NCI-H1436 (cell line): ENCODE results near the gene CTLA4.
A peak's percentile ranks its signal among the peaks of the same experiment; 100 is the strongest.
"Not testable (repeated sequence)": the region's sequence is repeated elsewhere in the genome, so short reads cannot be mapped to it uniquely, and the experiment has no call there.

ENCODE experiments used
- DNase-seq: peaks from one replicate; lab custom pipeline; 2025; lab: John Stamatoyannopoulos, UW

CTLA4 gene

DNA sequence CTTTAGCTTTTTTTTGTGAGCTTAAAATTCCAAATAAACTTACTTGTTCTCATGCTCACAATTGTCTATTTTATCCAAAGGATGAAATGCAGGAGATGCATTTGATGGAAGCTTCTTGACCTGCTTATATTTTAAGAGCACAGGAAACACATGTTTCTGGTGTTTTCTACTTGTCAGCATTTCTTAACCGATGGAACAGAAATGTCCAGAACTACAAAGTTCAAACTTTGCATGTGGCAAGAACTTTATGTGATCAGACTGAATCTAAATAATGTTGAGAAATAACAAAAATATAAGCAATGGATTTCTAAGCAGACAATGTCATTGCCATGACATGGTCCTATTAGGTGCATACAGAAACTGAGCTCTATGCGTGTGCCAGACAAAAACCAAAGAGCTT lies 9.9 kb upstream of the CTLA4 start:
- DNase-seq, result no peak

- DNase-seq, result no peak
These were observed 9.4 kb upstream of the CTLA4 start for GRCh38 chr2:203858176-203858575.

- DNase-seq, result no peak
These were observed 8.4 kb upstream of the CTLA4 start for GRCh38 chr2:203859030-203859789.

DNA sequence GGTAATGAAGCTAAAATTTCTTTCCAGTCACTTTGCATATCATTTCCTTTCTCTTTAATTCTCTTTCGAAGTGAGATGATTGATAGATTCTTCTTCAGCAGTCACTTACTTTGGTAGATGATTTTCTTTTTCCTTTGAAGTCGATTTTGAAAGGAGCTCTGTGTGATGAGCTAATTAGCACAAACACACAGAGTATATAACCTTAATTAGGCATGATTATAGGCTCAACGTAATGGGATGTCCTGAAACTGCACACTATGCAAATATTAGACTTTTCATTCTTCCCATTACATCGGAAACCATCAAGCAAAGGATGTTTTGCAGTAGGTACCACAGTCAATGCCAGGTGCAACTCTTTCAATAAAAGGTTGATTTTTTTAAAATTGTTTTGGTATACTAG lies 6.4 kb upstream of the CTLA4 start:
- DNase-seq, result peak; percentile 81

GRCh38 chr2:203861607-203862006 lies 6.0 kb upstream of the CTLA4 start:
- DNase-seq, result no peak

DNA sequence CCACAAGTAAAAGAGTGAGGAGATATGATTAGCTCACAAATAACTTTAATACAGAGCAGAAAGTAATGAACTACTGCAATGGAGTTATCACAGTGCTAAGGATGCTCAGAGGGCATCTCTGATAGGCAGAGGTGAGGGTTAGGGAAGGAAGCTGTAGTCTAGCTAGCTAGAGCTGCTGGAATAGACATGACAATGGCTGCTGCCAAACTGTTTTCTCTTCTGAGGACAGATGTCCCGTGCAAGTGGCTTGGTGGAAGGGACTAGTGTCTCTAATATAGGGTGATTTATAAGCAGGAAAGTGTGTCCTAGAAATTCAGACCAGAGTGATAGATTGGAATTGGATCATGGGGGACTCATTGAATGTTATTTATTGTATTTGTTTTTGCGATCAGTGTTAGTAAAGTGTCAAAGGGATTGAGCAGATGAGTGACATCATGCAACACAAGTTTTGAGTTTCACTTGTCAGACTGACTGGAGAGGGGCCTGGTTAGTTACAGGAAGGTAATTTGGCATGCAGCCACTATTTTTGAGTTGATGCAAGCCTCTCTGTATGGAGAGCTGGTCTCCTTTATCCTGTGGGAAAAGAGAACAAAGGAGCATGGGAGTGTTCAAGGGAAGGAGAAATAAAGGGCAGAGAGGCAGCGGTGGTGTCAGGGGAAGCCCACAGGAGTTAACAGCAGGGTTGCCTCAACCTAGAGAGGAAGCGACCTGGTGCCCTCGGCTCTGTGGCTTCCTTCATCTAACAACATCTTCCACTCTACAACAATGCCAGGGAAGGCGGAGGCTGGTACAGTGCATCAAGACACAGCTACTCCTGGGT lies 1.9 kb downstream of the CTLA4 start:
- DNase-seq, result no peak

DNA sequence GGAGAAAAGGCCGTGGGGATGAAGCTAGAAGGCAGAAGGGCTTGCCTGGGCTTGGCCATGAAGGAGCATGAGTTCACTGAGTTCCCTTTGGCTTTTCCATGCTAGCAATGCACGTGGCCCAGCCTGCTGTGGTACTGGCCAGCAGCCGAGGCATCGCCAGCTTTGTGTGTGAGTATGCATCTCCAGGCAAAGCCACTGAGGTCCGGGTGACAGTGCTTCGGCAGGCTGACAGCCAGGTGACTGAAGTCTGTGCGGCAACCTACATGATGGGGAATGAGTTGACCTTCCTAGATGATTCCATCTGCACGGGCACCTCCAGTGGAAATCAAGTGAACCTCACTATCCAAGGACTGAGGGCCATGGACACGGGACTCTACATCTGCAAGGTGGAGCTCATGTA lies 2.9 kb downstream of the CTLA4 start:
- no peak for DNase-seq

- DNase-seq, result no peak
These were observed 3.4 kb downstream of the CTLA4 start for GRCh38 chr2:203870941-203871340.

DNA sequence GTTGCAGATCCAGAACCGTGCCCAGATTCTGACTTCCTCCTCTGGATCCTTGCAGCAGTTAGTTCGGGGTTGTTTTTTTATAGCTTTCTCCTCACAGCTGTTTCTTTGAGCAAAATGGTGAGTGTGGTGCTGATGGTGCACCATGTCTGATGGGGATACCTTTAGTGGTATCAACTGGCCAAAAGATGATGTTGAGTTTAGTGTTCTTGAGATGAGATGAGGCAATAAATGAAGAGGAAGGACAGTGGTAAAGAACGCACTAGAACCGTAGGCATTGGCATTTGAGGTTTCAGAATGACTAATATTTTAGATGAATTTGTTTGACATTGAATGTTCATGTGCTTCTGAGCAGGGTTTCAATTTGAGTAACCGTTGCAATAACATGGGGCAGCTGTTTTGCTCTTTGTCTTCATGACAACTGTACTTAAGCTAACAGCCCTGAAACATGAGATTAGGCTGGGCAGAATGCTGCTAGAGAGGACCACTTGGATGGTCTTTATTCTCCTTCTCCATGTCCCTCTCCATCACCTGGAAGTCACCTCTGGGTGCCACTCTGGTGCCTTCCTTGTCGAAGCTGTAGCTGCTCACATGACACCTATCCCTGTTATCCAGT lies 3.9 kb downstream of the CTLA4 start:
- DNase-seq, result no peak

GRCh38 chr2:203873461-203873860 lies 5.9 kb downstream of the CTLA4 start:
- no peak for DNase-seq

GRCh38 chr2:203873921-203874631 lies 6.5 kb downstream of the CTLA4 start:
- no peak for DNase-seq

DNA sequence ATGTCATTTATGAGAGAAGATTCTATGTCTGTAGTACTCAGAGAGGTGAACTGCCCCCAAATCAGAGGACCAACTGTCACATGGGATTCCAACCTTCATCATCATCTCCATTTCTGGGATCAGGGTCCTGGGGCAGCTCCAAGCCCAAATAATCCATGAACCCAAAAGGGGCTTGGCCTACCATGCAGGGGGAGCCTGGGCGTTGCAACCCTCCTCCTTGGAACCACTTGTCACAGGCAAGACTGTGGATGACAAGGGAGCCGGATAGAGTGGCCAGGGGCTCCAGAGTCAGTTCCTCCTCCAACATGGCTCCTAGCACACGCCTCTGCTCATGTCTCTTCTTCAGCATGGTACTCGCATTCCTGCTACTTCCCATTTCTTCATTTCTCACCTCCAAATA lies 7.9 kb downstream of the CTLA4 start:
- DNase-seq, result no peak

- DNase-seq, result no peak
These were observed 8.8 kb downstream of the CTLA4 start for GRCh38 chr2:203876328-203876727.

DNA sequence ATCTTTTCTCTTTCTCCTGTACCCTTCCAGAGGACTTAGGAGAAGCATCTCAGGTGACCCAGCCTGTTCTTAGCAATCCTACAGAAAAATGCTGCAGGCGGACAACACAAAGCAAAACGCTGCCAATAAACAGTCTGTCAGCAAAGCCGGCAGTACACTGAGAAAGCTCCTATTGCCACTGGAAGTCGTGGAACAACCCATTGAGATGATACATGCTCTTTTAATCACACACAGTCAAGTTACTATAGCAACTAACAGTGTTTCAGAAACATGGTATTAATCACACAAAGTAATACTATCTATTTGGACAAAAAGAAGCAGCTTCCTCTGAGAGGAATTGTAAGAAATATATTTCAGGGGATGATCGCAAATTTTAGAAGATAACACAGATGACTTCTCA lies 10.5 kb downstream of the CTLA4 start:
- DNase-seq, result no peak

- DNase-seq, result no peak
These were observed 13.1 kb downstream of the CTLA4 start for GRCh38 chr2:203880557-203881125.

DNA sequence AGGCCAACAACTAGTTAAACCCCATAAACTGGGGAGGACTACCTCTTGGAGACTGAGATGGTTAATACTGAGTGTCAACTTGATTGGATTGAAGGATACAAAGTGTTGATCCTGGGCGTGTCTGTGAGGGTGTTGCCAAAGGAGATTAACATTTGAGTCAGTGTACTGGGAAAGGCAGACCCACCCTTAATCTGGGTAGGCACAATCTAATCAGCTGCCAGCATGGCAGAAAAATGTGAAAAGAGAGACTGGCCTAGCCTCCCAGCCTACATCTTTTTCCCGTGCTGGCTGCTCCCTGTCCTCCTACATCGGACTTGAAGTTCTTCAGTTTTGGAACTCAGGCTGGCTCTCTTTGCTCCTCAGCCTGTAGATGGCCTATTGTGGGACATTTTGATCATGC lies 13.6 kb downstream of the CTLA4 start:
- not testable (repeated sequence) for DNase-seq

DNA sequence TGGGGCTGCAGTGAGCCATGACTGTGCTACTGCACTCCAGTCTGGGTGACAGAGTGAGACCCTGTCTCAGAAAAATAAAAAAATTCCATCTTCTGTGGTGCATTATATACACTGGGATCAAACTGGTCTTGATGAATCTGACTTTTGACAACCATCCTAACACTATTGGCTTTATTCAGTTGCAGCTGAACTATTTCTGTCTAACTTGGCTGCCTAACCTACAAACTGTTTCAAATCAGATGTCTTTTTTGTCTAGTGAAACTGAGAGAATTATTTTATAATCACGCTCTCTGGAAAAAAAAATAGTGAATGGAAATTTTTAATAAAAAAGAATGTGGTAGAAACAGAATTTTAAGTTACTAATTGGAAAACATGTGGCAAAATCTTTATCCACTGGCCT lies 15.0 kb downstream of the CTLA4 start:
- no peak for DNase-seq

DNA sequence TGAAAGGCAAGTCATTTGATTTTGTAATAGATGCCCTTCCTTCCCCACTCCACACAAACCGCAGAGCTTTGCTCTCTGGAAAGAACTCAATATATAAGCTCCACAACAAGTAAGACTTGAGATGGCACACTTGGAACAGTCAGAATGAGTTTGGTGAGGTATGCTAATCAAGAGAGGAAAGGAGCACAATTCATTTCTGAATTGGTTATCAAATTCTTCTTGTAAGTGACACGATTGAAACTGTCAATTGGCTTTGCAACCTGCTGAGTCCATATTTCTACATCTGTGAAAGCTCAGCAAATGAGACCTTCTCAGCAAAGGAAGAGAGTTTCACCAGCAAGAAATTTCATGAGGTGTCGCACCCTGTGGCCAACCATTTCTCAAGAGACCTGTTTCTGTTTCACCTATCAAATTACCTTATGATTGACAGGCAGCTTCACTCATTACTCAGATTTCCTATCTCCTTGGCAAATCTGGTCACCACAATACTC lies 19.1 kb downstream of the CTLA4 start:
- DNase-seq, result no peak

DNA sequence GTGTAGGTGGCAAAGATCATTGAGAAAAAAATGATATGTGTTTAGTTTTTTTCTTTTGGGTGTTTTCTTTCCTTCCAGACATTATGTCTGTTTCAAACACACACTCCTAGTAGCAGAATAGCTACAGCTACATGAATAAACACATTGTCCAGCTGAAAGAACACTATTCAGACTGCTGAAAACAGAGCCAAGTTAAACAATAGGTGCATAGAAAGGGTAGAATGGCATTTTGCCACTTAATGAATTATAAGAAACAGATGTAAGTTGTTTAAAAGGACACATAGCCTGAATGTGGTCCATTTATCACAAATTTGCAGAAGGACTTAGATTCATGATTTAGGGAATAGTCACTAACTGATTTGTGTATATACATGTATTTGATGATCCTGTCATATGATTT lies 20.1 kb downstream of the CTLA4 start:
- no peak for DNase-seq

- DNase-seq, result no peak
These were observed 22.0 kb downstream of the CTLA4 start for GRCh38 chr2:203889542-203889941.

DNA sequence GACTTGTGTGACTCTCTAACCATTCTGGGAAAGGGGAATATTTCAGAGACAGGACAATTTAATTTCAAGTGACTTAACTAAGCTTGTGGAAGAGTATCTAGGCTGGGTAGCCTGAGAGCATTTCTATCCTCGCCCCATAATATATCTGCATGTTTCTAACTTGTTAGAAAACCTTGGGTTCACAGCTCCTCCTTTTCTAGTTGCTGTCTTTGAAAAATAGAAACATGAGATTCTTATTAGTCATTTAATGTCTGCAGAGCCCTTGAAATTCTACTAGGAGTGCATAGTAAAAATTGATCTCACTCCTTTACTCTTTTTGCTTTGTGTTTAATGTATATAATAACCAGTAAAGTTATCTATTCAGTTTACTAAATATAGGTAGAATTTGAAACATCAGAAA lies 22.4 kb downstream of the CTLA4 start:
- no peak for DNase-seq

- no peak for DNase-seq
These were observed 23.2 kb downstream of the CTLA4 start for GRCh38 chr2:203890733-203891132.
